Neural cell (in vitro differentiated cells): Measurements from ENCODE around the gene CENPO. TPM values are rescaled to one million over a fixed set of nuclear protein-coding genes. Genes with fewer than 3 reads are reported as not detected.

Source experiments
- H2AFZ ChIP-seq: fragments of 200-600, 300-800 bp; sonication (generic), shearing (Covaris generic); 2 replicates; pipeline ENCODE4 v1.6.0; 2014; ENCODE audit warnings: low read depth, mild to moderate bottlenecking, antibody characterized with exemption, low read length, moderate library complexity
- H3F3A ChIP-seq: fragments of 200-600 bp; shearing (Covaris generic); 2 replicates; pipeline ENCODE4 v1.6.1; 2016; ENCODE audit warnings: mild to moderate bottlenecking, moderate library complexity, mixed read lengths, antibody characterized with exemption, low read length; ENCODE audit not compliant: insufficient read depth, poor library complexity, severe bottlenecking
- H3K27ac ChIP-seq: fragments of 200-600, 300-800 bp; sonication (generic), shearing (Covaris generic); 2 replicates; pipeline ENCODE4 v1.5.1; 2014; ENCODE audit warnings: mild to moderate bottlenecking, low read length, moderate library complexity
- H3K27me3 ChIP-seq: fragments of 300-800, 200-600 bp; sonication (generic), shearing (Covaris generic); 2 replicates; pipeline ENCODE4 v1.6.0; 2014; ENCODE audit warnings: mild to moderate bottlenecking, low read depth, low read length, moderate library complexity; ENCODE audit not compliant: insufficient read depth
- H3K36me3 ChIP-seq: fragments of 300-800, 200-600 bp; sonication (generic), shearing (Covaris generic); 2 replicates; pipeline ENCODE4 v1.5.1; 2014; ENCODE audit warnings: mild to moderate bottlenecking, antibody characterized with exemption, low read length, moderate library complexity; ENCODE audit not compliant: insufficient read depth
- H3K4me2 ChIP-seq: fragments of 300-800, 200-600 bp; sonication (generic), shearing (Covaris generic); 2 replicates; pipeline ENCODE4 v1.6.0; 2014; ENCODE audit warnings: mild to moderate bottlenecking, low read length
- H3K4me3 ChIP-seq: fragments of 300-800, 200-600 bp; sonication (generic), shearing (Covaris generic); 2 replicates; pipeline ENCODE4 v1.5.1; 2014; ENCODE audit warnings: mild to moderate bottlenecking, low read length, moderate library complexity
- H3K79me2 ChIP-seq: fragments of 200-600 bp; shearing (Covaris generic); replicated peaks from 2 replicates; pipeline ENCODE4 v1.6.0; 2014; ENCODE audit warnings: mild to moderate bottlenecking, low read length, moderate library complexity; ENCODE audit not compliant: insufficient read depth
- H3K9ac ChIP-seq: fragments of 300-800, 200-600 bp; sonication (generic), shearing (Covaris generic); 2 replicates; pipeline ENCODE4 v1.6.1; 2016; ENCODE audit warnings: mild to moderate bottlenecking, low read length, mixed read lengths
- H3K9me2 ChIP-seq: fragments of 200-600 bp; shearing (Covaris generic); 2 replicates; pipeline ENCODE4 v1.6.1; 2016; ENCODE audit warnings: mild to moderate bottlenecking, low read length, mixed read lengths; ENCODE audit not compliant: insufficient read depth
- H3K9me3 ChIP-seq: fragments of 200-600, 300-800 bp; sonication (generic), shearing (Covaris generic); 2 replicates; pipeline ENCODE4 v1.6.1; 2016; ENCODE audit warnings: mild to moderate bottlenecking, mixed run types, low read length, moderate library complexity, mixed read lengths
- H4K20me1 ChIP-seq: fragments of 200-600 bp; shearing (Covaris generic); 2 replicates; pipeline ENCODE4 v1.6.1; 2016; ENCODE audit warnings: mild to moderate bottlenecking, mixed run types; ENCODE audit not compliant: insufficient read depth
- CTCF ChIP-seq: fragments of 450-650 bp; IDR thresholded peaks from 2 replicates; pipeline ENCODE4 v1.5.1; 2014; ENCODE audit warnings: antibody characterized with exemption, mild to moderate bottlenecking, moderate library complexity; ENCODE audit not compliant: poor library complexity, severe bottlenecking
- EP300 ChIP-seq: fragments of 450-650 bp; conservative IDR thresholded peaks from 2 replicates; pipeline ENCODE4 v1.6.1; 2014; ENCODE audit warnings: antibody characterized with exemption, mild to moderate bottlenecking, moderate library complexity; ENCODE audit not compliant: poor library complexity, severe bottlenecking
- EZH2 ChIP-seq: fragments of 200-600, 300-800 bp; shearing (Covaris generic), sonication (generic); IDR thresholded peaks from 2 replicates; pipeline ENCODE4 v1.6.1; 2014; ENCODE audit warnings: antibody characterized with exemption, low read length, borderline replicate concordance, mild to moderate bottlenecking; ENCODE audit not compliant: insufficient read depth, poor library complexity, severe bottlenecking
- MXI1 ChIP-seq: fragments of 450-650 bp; conservative IDR thresholded peaks from 2 replicates; pipeline ENCODE4 v1.6.1; 2014; ENCODE audit warnings: antibody characterized with exemption, mild to moderate bottlenecking; ENCODE audit not compliant: poor library complexity, severe bottlenecking
- POLR2AphosphoS5 ChIP-seq: IDR thresholded peaks from 2 replicates; pipeline ENCODE4 v1.6.1; 2012
- RAD21 ChIP-seq: fragments of 450-650 bp; conservative IDR thresholded peaks from 2 replicates; pipeline ENCODE4 v1.6.1; 2014; ENCODE audit warnings: antibody characterized with exemption, mild to moderate bottlenecking, moderate library complexity
- SMC3 ChIP-seq: fragments of 450-650 bp; conservative IDR thresholded peaks from 2 replicates; pipeline ENCODE4 v1.6.1; 2014; ENCODE audit warnings: antibody characterized with exemption, mild to moderate bottlenecking, moderate library complexity; ENCODE audit not compliant: poor library complexity
- TAF1 ChIP-seq: IDR thresholded peaks from 2 replicates; pipeline ENCODE4 v1.6.1; 2012; ENCODE audit warnings: low read depth
- polyA plus RNA-seq: library from polyadenylated mRNA; depleted of rRNA; stranded (reverse); fragments of >200 nt; gene quantifications from 2 replicates; pipeline ENCODE4 v1.2.3, GENCODE V29; 2014
- TF ChIP-seq, protein P1 (sequence below): IDR thresholded peaks from 2 replicates; pipeline ENCODE4 v1.6.1; 2012; ENCODE audit warnings: borderline replicate concordance

The CENPO gene
- polyA plus RNA-seq, 1 donor from 2014 or later, result 4.4 TPM

DNA sequence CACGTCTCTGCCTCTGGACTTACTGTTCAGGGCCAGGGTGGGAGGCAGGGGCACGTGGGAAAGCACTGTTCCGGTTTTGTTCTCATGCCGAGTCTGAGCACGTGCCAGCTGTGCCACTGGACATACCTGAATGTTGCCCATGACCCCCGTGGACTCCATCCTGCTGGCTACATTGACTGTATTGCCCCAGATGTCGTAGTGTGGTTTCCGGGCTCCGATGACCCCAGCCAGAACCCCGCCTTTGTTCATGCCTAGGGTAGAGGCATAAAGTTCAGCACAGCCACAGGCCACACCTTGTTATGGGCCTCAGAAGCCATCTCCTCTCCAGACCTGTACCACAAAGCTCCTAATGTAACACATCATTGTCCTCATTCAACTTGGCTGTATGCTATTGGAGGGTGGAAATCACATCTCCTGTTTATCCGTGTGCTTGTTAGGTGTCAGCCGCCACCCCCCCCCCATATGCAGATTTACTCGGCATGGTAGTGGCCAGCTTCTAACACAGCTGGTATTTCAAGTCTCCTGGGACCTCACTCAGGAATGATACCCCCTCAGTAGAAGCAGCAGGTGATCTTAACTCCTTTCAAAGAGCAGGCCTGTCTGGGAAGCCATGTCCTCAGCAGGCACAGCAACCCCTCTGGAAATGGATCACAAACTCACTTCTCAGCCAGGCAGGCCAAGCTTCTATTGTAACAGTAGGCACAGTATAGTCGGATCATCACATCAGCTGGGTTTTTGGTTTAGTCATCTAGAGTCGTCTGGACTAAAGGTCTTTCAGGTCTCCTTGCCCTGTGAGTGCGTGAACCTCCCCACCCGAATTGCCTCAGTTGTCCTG is 27.6 kb downstream of the CENPO start:
- Histone ChIP-seq H3K79me2 (no peaks in the 10 kb centered on the region), H3K4me2 (no peak overlapping the region), H3K9ac (no peak overlapping the region), H4K20me1 (no peaks in the 10 kb centered on the region), H3K36me3 (peaks cover 10% of the 10 kb centered on the region), H3K9me3 (no peaks in the 10 kb centered on the region), H3K27ac (no peak overlapping the region), H2AFZ (no peak overlapping the region), H3K4me3 (no peak overlapping the region), H3K9me2 (no peaks in the 10 kb centered on the region), H3K27me3 (no peaks in the 10 kb centered on the region), H3F3A (no peaks in the 10 kb centered on the region)
- TF ChIP-seq, protein P1, sequence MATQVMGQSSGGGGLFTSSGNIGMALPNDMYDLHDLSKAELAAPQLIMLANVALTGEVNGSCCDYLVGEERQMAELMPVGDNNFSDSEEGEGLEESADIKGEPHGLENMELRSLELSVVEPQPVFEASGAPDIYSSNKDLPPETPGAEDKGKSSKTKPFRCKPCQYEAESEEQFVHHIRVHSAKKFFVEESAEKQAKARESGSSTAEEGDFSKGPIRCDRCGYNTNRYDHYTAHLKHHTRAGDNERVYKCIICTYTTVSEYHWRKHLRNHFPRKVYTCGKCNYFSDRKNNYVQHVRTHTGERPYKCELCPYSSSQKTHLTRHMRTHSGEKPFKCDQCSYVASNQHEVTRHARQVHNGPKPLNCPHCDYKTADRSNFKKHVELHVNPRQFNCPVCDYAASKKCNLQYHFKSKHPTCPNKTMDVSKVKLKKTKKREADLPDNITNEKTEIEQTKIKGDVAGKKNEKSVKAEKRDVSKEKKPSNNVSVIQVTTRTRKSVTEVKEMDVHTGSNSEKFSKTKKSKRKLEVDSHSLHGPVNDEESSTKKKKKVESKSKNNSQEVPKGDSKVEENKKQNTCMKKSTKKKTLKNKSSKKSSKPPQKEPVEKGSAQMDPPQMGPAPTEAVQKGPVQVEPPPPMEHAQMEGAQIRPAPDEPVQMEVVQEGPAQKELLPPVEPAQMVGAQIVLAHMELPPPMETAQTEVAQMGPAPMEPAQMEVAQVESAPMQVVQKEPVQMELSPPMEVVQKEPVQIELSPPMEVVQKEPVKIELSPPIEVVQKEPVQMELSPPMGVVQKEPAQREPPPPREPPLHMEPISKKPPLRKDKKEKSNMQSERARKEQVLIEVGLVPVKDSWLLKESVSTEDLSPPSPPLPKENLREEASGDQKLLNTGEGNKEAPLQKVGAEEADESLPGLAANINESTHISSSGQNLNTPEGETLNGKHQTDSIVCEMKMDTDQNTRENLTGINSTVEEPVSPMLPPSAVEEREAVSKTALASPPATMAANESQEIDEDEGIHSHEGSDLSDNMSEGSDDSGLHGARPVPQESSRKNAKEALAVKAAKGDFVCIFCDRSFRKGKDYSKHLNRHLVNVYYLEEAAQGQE, result no peak
- TF ChIP-seq POLR2AphosphoS5, result no peak
- TF ChIP-seq EP300, result no peak
- TF ChIP-seq RAD21, result no peak
- no peak for TF ChIP-seq TAF1
- TF ChIP-seq SMC3, result no peak
- TF ChIP-seq EZH2, result no peak
- no peak for TF ChIP-seq MXI1
- no peak for TF ChIP-seq CTCF

GRCh38 chr2:24821433-24821891 is 28.2 kb downstream of the CENPO start:
- H3K36me3 ChIP-seq, result peaks cover 6% of the 10 kb centered on the region
- no peaks in the 10 kb centered on the region for H3F3A ChIP-seq
- no peaks in the 10 kb centered on the region for H3K27me3 ChIP-seq
- no peaks in the 10 kb centered on the region for H3K9me3 ChIP-seq
- H3K9me2 ChIP-seq, result no peaks in the 10 kb centered on the region
- no peaks in the 10 kb centered on the region for H3K79me2 ChIP-seq
- no peak overlapping the region for H3K9ac ChIP-seq
- TF ChIP-seq SMC3 (no peak), MXI1 (no peak), EZH2 (no peak), CTCF (no peak), RAD21 (no peak), TAF1 (no peak), EP300 (no peak), POLR2AphosphoS5 (no peak)
- TF ChIP-seq, protein P1, result no peak
- H3K27ac ChIP-seq, result no peak overlapping the region
- no peak overlapping the region for H3K4me3 ChIP-seq
- no peak overlapping the region for H2AFZ ChIP-seq
- H4K20me1 ChIP-seq, result no peaks in the 10 kb centered on the region
- no peak overlapping the region for H3K4me2 ChIP-seq
